NCI-H2196 (cell line): ENCODE data around the gene TMEM167B.

Experiments
- DNase-seq: peaks from one replicate; lab custom pipeline; 2025; ENCODE audit not compliant: unreplicated experiment; lab: John Stamatoyannopoulos, UW

The TMEM167B gene

DNA sequence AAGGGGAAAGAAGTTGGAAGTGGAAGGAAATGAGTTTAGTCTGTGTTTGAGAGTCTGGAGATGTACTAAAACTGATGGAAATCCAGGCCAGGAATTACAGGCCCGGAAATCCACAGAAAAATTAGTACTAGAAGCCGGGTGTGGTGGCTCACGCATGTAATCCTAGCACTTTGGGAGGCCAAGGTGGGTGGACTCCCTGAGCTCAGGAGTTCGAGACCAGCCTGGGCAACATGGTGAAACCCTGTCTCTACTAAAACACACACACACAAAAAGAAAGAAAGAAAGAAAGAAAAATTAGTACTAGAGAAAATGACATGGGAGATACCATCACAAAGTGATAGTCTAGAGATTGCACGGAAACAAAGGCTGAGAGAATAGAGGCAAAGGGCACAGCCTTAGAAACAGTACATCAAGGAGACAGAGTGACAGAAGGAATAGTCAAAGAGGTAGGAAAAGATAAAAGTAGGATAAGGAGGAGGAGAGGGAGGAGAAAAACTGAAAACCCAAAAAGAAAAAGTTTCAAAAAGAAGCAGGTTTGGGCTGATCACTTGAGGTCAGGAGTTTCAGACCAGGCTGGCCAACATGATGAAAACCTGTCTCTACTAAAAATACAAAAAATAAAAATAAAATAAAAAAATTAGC is 10.0 kb upstream of the TMEM167B start:
- no peak for DNase-seq

DNA sequence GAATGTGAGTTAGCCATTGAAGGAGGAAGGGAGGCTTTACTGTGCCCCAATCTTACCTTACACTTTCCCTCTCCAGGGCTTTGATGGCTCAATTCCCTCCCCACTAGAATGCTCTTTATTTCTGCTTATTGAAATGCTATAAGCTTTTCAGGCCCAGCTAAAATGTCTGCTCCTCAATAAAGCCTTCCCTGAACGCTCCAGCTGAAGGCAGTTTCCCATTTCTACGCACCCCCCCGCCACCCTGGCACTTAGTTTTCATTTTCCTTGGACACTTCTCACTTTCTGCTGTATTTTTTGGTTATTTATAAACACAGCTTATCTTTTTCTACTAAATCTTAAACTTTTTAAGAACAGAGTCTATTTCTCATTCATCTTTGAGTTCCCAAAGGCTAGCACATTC is 7.1 kb upstream of the TMEM167B start:
- no peak for DNase-seq

DNA sequence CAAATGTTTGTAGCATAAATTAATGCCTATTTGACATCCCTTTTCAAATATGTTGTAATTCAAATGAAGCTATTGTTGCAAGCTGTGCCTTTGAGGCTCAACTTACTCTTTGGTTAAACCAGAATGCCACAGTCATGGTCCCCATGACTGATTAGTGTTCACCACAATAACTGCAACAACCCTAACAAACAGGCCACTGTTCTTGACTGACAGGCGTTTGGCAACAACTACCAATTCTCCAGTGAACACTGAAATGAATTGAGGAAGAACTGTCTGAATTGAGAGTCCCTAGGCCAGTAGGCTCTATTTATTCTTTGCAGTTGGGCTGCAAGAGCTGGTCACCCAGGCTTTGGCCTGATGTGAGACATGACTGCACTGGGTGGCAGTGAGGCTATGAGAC is 6.6 kb upstream of the TMEM167B start:
- DNase-seq, result no peak

DNA sequence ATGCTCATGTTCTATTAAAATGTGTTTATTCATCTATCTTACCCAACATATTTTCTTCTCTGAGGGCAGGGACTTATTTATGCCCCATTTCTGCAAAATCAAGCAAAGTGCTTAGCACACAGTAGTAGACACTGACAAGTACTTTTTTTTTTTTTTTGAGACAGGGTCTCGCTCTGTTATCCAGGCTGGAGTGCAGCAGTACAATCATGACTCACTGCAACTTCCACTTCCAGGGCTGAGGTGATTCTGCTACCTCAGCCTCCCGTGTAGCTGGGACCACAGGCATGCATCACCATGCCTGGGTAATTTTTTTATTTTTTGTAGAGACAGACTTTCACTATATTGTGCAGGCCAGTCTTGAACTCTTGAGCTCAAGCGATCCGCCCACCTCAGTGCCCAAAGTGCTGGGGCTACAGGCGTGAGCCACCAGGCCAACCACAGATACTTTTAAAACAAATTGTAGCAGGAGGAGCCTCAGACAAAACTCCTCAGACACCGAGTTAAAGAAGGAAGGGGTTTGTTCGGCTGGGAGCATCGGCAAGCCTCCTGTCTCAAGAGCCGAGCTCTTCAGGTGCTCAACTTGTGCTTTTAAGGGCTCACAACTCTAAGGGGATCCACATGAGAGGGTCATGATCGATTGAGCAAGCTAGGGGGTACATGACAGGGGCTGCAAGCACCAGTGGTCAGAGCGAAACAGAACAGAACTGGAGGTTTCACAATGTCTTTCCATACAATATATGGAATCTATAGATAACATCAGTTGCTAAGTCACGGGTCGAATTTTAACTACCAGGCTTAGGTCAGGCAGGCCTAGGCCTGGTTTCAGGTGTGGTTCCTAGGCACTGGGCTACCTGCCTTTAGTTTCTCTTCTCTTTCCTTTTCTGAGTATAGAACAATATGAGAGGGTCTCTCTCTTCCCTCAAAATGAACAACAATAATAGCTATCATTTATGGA is 5.7 kb upstream of the TMEM167B start:
- DNase-seq, result no peak

DNA sequence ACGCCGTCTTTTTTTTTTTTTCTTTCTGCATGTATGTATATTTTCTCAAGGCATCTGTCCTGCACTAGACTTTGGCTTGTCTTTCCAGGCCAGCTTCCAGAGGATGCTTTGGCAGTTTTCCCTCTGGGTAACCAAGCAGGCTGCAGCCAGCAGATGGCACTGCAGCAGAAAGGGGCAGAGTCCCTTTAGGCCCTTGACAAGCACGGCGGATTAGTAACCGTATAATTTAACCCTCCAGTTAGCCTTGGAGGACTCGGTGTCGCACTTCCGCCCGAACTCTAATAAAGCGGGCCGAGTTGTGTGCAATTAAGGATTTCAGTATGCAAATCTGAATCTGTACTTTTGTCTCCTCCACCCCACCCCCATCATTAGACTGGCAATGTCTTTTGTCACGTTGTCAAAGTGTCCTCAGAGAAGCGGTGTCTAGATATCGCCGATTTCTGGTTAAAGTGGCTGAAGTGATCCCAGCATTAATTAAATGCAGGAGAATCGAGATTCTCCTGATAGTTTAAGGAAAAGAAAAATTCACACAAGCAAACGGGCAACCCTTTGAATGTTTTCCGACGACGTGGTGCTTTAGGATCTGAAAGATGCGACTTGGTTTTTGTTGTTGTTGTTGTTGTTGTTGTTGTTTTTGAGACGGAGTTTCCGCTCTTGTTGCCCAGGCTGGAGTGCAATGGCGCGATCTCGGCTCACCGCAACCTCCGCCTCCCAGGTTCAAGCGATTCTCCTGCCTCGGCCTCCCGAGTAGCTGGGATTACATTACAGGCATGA is 1.1 kb upstream of the TMEM167B start:
- DNase-seq, result peak; percentile 78

DNA sequence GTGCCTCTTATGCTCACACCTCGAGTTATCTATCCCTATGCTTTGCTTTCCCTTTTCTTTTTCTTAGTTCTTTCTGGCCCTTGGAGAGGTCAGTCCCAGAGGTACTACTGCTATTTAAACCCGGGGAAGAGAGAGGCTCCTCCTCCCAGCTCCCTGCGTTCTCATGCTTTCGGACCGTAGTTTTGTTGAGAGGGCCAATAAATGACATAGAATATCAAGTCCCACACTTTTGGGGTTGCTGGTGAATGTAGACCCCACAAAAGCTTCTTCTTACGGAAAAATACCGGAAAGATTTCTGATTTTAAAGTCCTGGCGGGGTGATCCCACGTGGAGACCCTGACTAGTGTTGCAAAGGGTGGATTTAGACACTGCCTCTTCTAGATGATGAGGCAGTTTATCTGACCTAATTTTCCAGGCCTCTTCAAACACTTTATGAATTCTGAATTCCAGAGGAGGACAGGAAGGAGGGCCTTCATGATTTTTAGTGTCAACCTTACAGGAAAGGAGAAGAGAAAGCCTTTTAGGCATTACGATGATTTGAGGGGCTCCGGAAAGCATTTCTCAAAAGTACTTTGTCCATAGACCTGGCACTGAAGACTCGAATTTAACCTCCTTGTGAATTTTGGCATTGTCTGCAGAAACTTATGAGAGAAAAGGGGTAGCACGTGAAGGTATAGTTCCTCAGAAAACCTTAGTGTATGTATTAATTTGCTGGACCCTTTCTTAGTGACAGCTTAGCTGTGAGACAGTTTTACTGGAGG is 694 bp downstream of the TMEM167B start:
- no peak for DNase-seq

DNA sequence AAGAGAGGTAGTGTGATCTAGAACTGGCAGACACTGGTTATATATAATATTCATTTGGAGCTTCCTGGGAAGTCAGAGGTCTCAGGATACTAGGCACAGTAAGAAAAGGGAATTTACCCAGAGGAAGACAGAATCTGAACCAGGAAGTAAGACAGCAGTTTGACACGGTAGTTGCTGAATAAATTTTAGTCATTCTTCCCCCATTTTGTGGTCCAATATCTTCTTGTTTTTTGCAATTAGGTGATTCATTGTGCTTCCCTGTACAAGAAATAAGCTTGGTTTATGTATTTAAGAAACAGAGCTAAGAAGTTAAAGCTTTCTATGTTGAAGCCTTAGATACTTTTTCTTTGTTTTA is 1.3 kb downstream of the TMEM167B start:
- DNase-seq, result no peak

DNA sequence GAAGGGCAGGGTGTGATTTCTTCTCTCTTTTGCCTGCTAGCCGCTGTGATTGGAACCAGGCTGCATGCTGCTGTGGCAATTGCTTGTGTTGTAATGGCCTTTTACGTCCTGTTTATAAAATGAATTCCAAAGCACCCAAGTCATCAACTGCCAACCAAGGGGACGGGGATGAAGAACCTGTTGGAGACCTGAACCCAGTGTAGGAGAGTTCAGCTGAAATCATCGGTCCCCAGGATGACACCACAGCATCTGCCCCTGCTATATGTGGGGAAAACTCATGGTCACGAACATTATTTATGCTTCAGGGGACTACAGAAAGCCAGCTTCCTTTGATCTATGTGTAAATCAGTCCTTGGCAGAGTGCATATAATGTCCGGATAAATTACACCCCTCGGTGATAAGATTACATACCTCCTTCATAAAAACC is 3.8 kb downstream of the TMEM167B start:
- DNase-seq, result no peak

DNA sequence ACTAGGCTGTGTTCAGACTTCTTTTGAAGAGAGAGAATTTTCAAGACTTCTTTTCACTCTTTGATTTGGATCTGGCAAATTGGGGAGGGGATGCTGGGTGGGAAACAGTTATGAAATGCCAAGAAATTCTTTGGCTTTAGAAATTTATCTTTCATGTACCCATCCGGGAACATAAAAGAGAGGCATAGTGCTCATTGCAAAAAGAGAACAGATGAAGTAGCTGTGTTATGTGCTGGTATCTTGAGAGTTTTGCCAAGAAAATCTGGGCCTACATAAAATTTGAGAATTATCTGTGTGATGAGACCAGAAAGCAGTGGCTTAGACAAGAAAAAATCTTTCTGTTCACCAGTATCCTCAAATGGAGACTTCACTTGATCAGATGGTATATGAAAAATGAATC is 4.3 kb downstream of the TMEM167B start:
- no peak for DNase-seq

DNA sequence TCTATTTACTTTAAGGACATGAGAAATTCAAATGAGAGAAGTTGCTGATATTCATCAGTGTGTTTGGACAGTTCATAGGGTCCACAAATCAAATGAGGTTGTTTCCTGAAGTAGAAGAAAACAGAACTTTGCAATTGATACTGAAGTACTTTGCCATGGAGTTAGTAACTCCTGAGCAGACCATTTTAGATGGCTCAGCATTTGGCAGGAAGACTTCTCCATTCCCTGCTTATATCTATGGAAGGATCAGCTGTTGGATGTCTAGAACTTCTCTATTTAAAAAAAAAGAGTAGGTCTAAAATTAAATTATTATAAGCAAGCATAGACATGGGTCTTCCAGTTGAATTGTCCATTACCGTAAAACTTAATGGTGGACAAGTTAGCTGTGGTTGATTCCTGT is 5.1 kb downstream of the TMEM167B start:
- no peak for DNase-seq

DNA sequence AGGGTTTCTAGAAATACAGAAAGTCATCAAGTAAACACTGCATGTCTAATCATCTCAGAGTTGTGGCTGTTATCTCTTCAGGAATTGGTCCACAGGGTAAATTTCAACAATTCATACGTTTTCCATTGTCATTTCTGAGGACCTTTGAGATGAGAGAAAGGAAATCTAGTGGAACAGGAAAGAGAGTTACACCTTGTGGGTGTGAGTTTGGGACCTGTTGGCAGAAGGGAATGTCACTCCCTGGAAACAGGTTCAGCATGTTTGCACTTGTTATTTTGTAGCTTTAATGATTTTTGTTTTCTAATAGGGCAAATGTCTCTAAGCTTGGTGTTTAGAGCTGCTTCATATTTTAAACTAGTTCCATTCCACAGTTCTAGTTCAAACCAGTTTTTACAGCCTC is 5.6 kb downstream of the TMEM167B start:
- no peak for DNase-seq

DNA sequence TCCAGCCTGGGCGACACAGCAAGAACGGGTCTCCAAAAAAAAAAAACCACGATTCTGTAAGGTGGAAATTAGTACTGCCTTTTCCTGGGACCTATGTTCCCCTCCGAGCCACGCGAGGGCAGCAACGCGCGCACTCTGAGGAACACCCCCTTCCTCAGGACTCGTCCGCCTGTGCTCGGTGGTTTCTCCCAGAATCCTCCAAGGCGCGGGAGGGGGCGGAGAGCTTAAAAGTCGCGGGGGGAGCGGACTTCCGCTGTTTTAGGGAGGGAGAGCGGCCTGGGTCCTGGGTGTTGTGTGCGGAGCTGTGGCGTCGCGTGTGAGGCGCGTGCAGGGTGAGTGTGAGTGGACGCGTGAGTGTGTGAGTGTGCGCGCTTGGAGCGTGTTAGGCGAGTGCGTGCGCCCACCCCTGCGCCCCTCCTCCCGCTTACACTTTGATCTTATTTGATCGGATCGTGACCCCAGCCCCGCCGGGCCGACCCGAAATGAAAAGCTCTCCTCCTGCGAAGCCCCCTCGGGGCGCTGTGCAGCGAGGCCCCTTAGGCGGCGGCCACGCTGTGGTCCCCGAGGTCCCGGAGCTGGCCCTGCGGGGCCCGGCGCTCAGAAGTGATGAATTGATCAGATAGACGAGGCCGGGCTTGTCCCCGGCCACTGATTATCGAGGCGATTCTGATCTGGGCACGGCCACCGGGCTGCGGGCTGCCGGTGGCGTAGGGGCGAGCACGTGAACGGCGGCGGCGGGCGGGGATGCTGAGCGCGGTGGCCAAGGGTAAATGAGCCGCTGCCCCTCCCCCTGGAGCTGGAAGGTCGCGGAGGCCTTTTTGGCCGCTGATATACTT is 9.6 kb downstream of the TMEM167B start:
- peak; percentile 97 for DNase-seq

DNA sequence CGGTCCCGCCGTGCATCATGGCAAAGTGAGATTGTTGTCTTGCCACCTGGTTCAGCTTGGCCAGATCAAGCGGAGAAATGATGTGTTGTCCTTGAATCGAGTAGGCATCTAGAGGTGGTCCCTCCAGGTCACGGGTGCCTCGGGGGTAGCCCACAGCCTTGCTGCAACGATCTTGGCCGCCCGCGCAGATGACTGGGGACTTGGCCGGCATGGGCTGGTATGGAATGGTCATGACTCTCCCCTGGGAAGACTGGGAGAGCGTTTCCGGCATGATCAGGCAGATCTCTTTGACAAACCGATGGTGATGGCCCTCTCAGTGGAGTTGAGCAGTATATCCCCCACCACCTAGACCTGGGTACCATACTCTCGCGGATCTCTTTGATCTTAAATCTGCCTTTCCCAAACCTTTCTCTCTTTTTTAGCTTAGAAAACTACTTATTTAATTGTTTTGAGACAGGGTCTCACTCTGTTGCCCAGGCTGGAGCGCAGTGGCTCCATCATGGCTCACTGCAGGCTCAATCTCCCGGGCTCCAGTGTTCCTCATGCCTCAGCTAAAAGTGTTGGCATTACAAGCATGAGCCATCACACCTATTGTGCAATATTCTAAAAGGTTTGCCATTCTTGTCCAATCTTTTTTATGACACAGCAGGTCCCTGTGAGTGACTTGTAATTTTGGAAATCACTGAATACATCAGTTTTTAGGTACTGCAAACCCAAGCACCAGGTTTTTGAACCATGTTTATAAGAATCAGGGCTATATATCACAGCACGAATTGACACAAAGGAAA is 14.0 kb downstream of the TMEM167B start:
- no peak for DNase-seq

DNA sequence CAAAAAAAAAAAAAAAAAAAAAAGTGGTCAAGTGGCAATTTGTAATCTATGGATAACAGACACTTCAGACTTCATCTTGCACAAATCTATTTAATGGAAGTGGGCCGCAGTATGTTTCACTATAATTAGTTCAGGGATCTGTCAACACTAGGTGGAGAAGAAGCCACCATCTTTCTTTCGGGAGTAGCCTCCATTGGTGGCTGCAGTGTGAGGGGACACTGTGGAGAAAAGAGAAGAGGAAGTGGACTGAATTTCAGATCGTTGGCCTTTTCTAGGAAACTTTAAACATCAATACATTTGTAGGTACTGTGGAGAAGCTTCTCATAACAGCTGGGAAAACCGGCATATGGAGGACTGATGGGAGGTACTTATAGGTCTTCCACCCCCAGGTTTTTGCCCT is 15.3 kb downstream of the TMEM167B start:
- no peak for DNase-seq

DNA sequence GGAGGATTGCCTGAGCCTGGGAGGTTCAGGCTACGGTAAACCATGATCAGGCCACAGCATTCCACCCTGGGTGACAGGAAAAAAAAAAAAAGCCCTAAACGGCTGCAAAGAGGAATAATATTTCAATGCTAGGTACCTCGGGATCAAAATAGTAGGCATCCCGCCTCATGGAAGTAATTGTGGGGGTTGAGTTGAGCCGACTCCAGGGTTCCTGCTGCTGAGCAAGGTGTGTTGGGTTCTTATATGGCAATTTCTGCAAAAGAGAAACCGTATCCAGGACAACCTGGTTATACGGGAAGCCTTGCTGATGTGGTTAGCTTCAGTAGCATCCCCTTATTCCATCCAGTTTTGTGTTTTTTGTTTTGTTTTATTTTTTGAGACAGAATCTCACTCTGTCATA is 17.2 kb downstream of the TMEM167B start:
- no peak for DNase-seq

DNA sequence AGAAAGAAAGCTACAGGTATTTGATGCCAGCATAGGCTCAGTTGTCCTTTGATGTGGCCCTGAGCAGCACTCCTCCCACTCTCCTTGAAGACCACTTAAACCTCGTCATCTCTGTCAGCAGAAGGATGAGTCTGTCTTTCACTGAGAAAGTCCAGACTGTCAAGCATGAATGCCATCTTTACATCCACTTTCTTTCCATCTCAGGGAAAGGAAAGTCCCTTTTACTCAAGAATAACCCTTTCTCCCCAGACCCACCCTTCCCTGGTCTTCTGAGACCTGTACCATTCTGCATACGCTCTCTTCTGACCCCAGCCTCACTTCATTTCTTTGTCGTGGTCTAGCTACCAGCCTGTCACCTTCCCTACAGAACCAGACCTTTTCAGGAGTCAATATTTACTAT is 19.3 kb downstream of the TMEM167B start:
- DNase-seq, result no peak

DNA sequence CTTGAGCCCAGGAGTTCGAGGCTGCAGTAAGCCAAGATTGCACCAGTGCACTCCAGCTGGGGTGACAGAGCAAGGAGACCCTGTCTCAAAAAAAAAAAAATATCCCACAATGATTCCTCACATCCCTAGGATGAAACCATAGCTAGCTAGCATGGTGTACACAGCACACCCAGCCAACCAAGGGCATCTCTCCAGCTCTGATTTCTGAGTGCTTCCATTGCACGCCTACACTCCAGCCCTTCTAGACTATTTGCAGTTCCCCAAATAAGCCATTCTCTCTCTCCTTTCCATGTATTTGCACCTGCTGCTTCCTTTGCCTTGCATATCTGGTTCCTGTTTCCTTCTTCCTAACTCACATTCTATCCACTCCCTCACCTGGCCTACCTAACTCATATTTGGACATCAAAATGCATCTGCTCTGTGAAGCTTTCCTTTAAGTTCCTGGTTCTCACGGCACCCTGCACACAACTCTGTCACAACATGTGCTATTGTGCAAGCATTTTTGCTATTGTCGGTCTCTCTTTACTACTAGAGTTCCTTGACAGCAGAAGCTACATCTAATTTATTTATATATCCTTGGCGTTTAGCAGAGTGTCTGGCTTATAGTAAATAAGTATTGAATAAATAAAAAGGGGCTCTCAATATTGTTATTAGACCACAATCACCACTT is 21.0 kb downstream of the TMEM167B start:
- no peak for DNase-seq

DNA sequence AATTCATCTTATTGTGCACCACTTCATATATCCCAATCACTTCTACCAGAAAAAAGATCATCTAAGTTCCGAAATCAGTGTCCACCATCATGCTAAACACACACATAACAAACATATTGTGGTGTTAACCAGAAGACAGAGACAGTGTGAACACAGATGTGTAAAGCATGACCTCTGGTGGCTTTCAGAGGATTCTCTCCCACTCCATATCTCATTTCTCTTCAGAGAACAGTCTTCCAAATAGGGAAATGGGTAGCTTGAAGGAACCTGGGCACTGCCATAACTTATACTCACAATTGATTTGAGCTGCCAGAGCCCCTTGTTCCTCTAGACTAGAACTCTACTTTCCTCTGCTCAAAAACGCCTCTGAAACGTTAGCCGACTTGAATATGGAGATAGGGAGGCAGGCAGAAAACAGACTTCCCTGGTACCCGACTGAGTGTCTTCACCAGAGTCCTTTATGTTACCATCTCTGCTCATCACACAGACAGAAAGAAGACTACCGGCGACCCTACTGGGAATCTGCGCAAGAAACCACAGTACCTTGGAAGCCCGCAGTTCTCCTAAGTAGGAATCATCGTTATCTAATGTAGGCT is 21.6 kb downstream of the TMEM167B start:
- DNase-seq, result peak; percentile 17
